Activated naive CD8-positive, alpha-beta T cell treated with anti-CD3 and anti-CD28 coated beads, Interleukin-2, amount 10 ng/mL, durations not matched to agents 7 days and 5 days (primary cell): Measurements from ENCODE around the gene SLC22A5. TPM values are rescaled to one million over a fixed set of nuclear protein-coding genes. Genes with fewer than 3 reads are reported as not detected.
"Not testable (repeated sequence)": the region's sequence is repeated elsewhere in the genome, so short reads cannot be mapped to it uniquely, and the experiment has no call there.

ENCODE experiments used
- ATAC-seq: fragments of 150-1000 bp; cut with Tn5 transposase; one replicate; pipeline ENCODE4 v1.10.0; 2021; ENCODE audit warnings: low read depth, moderate library complexity
- POLR2A ChIA-PET: fragments of 350-600 bp; sonication (Branson Sonifier 250); formaldehyde crosslinking; loops from one replicate; lab custom pipeline; 2021; ENCODE audit warnings: antibody characterized with exemption; lab: Charles Lee
- DNase-seq: peaks from one replicate; pipeline ENCODE4 v3.0.0; 2021
- H3K27ac Mint-ChIP-seq: one replicate; pipeline ENCODE4 v1.8.0; 2022; ENCODE audit warnings: mild to moderate bottlenecking, mixed read lengths
- H3K27me3 Mint-ChIP-seq: one replicate; pipeline ENCODE4 v1.8.0; 2022; ENCODE audit warnings: mild to moderate bottlenecking, moderate library complexity, mixed read lengths
- H3K36me3 Mint-ChIP-seq: one replicate; pipeline ENCODE4 v1.8.0; 2021; ENCODE audit warnings: mild to moderate bottlenecking, mixed read lengths
- H3K4me1 Mint-ChIP-seq: one replicate; pipeline ENCODE4 v1.8.0; 2021; ENCODE audit warnings: mixed read lengths
- H3K4me3 Mint-ChIP-seq: one replicate; pipeline ENCODE4 v1.8.0; 2022; ENCODE audit warnings: mild to moderate bottlenecking, moderate library complexity, mixed read lengths
- H3K9me3 Mint-ChIP-seq: one replicate; pipeline ENCODE4 v1.8.0; 2021; ENCODE audit warnings: mixed read lengths
- total RNA-seq, 2 experiments: library from RNA; stranded (reverse); gene quantifications; one replicate each; pipeline ENCODE4 v1.2.3, GENCODE V29; 2021

SLC22A5 gene
- total RNA-seq, 2 experiments from 2014 or later, result 5.1 to 6.0 TPM

DNA sequence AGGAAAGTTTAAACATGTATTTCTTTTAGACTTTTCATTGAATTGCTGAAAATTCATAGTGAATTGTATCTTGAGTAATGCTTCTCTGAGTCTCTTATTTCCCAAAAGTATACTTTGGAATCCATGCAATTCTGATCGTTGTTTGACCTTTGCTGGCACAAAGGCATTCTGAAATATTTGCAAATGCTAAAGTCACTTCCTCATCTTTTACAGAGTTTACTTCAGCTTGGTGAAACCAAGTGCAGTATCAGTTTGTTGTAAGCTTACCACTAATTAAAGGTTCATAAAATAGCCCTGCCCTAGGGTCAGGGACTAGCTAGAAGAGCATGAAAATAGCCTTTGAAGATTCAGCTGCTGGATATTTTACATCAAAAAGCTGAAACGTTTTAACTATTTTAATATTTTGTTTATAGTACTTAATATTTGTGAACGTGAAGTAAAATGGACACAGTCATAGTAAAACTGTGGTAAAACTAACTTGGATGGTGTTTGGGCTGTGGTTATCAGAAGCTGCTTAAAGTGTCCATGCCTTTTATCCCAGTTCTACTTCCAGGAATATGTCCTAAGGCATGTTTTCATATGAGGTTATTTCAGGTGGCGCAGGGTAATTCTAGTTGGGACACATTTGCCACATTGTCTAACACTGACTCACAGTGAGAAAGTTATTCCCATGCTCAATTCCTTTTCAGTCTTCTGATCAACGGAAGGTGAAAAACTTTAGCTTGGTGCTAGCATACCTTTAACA lies 45.3 kb downstream of the SLC22A5 start:
- no peaks in the 10 kb centered on the region for H3K27me3 Mint-ChIP-seq
- no peaks in the 10 kb centered on the region for H3K9me3 Mint-ChIP-seq
- peak overlapping the region; percentile 53 for H3K27ac Mint-ChIP-seq
- DNase-seq, result no peak
- H3K36me3 Mint-ChIP-seq, result peaks cover 36% of the 10 kb centered on the region
- H3K4me3 Mint-ChIP-seq, result peak overlapping the region; percentile 58
- POLR2A ChIA-PET, result interaction anchor here (1.0 to 3.2 kb wide), 10 partner anchors 10 to 82 kb away, joined by 3 to 28 read pairs (median 8); partner anchors contain the start of gene IRF1
- no peak for ATAC-seq
- H3K4me1 Mint-ChIP-seq, result peaks cover 59% of the 10 kb centered on the region

DNA sequence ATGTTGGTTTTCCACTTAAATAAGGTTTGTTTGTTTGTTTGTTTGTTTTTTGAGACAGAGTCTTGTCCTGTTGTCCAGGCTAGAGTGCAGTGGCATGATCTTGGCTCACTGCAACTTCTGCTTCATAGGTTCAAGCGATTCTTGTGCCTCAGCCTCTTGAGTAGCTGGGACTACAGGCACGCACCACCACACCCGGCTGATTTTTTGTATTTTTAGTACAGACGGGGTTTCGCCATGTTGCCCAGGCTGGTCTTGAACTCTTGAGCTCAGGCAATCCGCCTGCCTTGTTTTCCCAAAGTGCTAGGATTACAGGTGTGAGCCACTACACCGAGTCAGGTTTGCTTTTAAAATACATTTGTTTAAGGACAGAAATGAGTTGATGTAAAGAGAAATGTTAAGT lies 46.0 kb downstream of the SLC22A5 start:
- H3K27ac Mint-ChIP-seq, ATAC-seq, DNase-seq, H3K9me3 Mint-ChIP-seq, H3K4me3 Mint-ChIP-seq, H3K27me3 Mint-ChIP-seq: not testable (repeated sequence)
- Mint-ChIP-seq H3K36me3 (peaks cover 43% of the 10 kb centered on the region), H3K4me1 (peaks cover 66% of the 10 kb centered on the region)
- POLR2A ChIA-PET, result interaction anchor here (1.3 to 3.2 kb wide), 10 partner anchors 11 to 81 kb away, joined by 4 to 28 read pairs (median 8); partner anchors contain the start of gene IRF1

DNA sequence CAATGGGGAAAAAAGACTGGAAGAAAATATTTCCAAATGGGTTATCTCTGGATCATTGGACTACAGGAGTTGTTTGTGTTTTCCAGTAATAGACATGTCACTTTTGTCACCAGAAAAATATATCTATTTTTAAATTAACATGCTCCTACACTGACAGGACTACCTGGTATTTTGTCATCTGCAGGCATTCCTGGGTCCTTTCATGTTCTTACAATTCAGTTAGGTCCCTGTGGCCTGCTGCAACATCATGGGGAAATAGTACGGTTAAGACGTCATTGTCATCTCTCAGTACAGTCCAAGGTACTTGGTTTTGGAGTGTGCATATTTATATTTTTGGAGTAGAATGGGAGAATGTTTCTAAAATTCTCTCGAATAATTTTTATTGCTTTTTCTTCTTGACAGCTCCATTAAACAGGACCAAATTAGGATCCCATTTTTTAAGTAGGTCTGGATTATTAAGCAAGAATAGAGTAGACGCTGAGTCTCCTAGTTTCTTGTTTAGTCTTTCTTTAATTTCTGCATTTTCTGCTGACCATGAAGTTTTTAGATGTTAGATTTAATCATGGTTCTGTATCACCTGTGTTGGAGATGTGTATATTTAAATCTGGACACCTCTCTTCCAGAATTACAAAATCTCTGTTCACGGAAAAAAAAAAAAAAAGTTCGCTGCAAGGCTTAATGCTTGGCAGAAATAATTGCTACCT lies 46.9 kb downstream of the SLC22A5 start:
- Mint-ChIP-seq H3K27me3 (no peaks in the 10 kb centered on the region), H3K27ac (no peak overlapping the region), H3K36me3 (peaks cover 46% of the 10 kb centered on the region), H3K4me1 (peaks cover 74% of the 10 kb centered on the region), H3K9me3 (no peaks in the 10 kb centered on the region), H3K4me3 (no peak overlapping the region)
- no peak for DNase-seq
- ATAC-seq, result no peak
- POLR2A ChIA-PET, result interaction anchor here (0.8 to 3.2 kb wide), 10 partner anchors 9 to 83 kb away, joined by 3 to 28 read pairs (median 6); partner anchors contain the start of gene IRF1

DNA sequence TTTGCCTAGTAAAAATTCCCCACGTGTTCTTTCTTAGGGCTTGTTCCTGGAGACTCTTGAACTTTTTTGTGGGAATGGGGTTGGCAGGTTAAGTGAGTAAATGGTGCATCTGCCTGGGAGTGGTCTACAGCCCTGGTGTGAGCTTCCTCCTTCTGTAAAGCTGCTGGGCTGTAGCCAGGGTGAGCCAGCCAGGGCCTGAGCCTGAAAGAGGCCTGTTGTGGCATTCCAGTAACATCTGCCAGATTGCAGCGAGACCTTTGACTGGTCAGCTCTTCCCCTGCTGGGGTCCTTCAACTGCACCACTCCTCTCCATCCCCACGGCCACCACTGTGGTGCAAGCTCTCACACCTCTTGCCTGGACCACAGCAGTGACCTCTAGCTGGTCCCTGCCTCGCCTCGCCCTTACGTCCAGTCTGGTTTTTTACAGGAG lies 47.5 kb downstream of the SLC22A5 start:
- no peak for ATAC-seq
- Mint-ChIP-seq H3K4me1 (peaks cover 76% of the 10 kb centered on the region), H3K36me3 (peaks cover 47% of the 10 kb centered on the region), H3K27ac (peak overlapping the region; percentile 67), H3K9me3 (no peaks in the 10 kb centered on the region), H3K4me3 (no peak overlapping the region), H3K27me3 (no peaks in the 10 kb centered on the region)
- POLR2A ChIA-PET, result interaction anchor here (0.7 to 3.1 kb wide), 13 partner anchors 9 to 84 kb away, joined by 3 to 19 read pairs (median 4); partner anchors contain the start of gene IRF1
- no peak for DNase-seq

DNA sequence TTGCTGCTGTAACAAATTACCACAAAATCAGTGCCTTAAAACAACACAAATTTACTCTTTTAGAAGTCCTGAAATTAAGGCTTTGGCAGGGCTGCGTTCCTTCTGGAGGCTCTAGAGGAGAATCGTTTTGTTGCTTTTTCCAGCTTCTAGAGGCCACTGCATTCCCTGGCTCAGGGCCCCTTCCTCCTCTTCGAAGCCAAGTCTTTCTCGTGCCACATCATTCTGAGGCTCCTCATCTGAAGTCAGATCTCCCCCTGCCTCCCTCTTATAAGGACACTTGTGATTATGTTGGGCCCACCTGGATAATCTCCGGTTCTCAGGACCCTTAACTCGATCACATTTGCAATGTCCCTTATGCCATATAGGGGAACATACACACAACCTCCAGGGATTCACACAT lies 48.0 kb downstream of the SLC22A5 start:
- peak overlapping the region; percentile 67 for H3K27ac Mint-ChIP-seq
- no peaks in the 10 kb centered on the region for H3K27me3 Mint-ChIP-seq
- ATAC-seq (no peak), DNase-seq (no peak)
- H3K9me3 Mint-ChIP-seq, result no peaks in the 10 kb centered on the region
- no peak overlapping the region for H3K4me3 Mint-ChIP-seq
- POLR2A ChIA-PET, result interaction anchor here (0.7 to 3.1 kb wide), 13 partner anchors 8 to 83 kb away, joined by 3 to 19 read pairs (median 4); partner anchors contain the start of gene IRF1
- peaks cover 76% of the 10 kb centered on the region for H3K4me1 Mint-ChIP-seq
- peaks cover 46% of the 10 kb centered on the region for H3K36me3 Mint-ChIP-seq

DNA sequence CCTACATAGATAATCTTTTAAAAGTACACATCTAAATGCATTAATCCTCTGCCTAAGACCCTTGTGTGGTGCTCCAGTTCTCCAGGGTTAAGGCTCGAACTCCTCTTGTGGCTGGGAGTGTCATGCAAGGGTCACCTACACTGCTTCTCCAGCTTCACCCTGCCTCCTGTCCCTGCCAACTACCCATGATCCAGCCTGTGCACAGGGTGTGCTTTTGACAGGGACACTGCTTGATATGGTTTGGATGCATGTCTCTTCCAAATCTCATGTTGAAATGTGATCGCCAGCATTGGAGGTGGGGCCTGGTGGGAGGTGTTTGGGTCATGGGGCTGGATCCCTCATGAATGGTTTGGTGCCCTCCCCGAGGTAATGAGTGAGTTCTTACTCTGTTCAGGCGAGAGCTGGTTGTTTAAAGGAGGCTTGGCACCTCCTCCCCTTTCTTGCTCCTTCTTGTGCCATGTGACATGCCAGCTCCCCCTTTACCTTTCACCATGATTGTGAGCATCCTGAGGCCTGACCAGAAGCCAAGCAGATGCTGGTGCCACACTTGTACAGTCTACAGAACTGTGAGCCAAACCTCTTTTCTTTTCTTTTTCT lies 48.5 kb downstream of the SLC22A5 start:
- Mint-ChIP-seq H3K4me1 (peaks cover 79% of the 10 kb centered on the region), H3K27me3 (no peaks in the 10 kb centered on the region), H3K36me3 (peaks cover 50% of the 10 kb centered on the region), H3K9me3 (no peaks in the 10 kb centered on the region), H3K27ac (peak overlapping the region; percentile 67), H3K4me3 (no peak overlapping the region)
- POLR2A ChIA-PET, result interaction anchor here (0.7 to 3.1 kb wide), 12 partner anchors 8 to 83 kb away, joined by 3 to 19 read pairs (median 4); partner anchors contain the start of gene IRF1
- ATAC-seq (no peak), DNase-seq (no peak)

DNA sequence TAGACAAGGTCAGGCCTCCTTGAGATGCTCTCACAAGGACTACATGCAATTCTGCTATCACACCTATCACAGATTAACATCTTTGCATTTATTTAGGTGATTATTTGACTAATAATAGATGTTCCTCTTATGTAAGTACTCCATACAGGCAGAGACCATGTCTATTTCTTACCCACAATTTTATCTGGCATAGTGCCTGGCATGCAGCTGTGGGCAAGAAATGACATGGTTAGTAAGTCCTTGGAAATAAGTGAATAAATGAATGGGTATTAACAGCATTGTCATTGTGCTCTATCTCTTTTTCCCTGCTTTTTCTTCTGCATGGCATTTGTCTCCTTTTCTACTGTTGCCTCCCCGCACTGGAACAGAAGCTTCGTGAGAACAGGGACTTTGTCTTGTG lies 49.4 kb downstream of the SLC22A5 start:
- Mint-ChIP-seq H3K4me1 (peaks cover 76% of the 10 kb centered on the region), H3K36me3 (peaks cover 49% of the 10 kb centered on the region), H3K27me3 (no peaks in the 10 kb centered on the region), H3K9me3 (no peaks in the 10 kb centered on the region), H3K27ac (peak overlapping the region; percentile 94), H3K4me3 (no peak overlapping the region)
- DNase-seq (no peak), ATAC-seq (no peak)
- POLR2A ChIA-PET, result interaction anchor here (0.8 to 3.1 kb wide), 4 partner anchors 61 to 74 kb away, joined by 3 to 19 read pairs (median 6); partner anchors contain the start of gene IRF1

DNA sequence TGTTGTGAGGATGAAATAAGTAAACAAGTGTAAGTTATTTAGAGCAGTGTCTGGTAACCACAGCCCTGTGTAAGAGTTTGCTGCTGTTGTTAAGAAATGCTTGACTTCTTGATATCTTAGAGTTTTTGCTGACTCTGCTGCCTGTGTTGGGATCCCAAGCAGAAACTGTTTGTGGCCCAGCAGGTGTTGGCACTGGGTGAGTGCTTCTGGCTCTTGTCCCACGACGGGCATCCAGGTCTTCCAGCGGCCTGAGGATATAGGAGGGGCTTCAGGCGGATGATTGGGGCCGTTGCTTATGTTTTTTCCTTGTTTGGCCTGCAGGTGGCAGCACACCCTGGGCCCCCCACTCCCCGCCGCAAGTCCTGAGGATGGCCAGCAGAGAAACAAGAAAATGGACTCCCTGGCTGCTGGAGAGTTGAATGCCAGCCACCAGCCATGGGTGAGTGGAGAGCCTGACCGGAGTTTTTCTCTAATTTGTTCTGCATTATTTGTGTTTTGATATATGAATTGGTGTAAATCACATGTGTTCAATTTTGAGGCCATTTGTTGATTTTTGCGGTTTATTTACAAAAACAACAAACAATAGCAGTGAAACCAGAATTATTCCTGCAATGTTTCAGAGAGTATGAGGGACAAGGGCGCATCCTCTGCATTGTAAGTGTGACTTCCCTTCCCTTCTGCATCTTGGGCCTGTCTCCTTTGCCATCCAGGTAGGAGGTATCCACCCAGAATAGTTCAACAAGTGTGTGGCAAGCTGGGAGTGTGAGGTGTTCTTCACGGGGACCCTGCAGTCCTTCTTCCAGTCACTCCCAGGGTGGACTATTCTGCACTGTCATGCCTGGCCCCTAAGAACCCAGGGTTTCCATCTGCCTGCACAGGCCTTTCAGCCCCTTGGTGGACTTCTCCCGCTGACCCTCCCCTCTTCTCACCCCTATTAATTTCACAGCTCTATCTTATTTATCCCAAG lies 50.3 kb downstream of the SLC22A5 start:
- Mint-ChIP-seq H3K4me3 (peak overlapping the region; percentile 76), H3K9me3 (no peaks in the 10 kb centered on the region), H3K27me3 (no peaks in the 10 kb centered on the region), H3K27ac (peak overlapping the region; percentile 94), H3K36me3 (peaks cover 48% of the 10 kb centered on the region), H3K4me1 (peaks cover 78% of the 10 kb centered on the region)
- ATAC-seq, result peak; percentile 55
- peak; percentile 76 for DNase-seq
- POLR2A ChIA-PET, result interaction anchor here (0.8 to 3.1 kb wide), 17 partner anchors 9 to 81 kb away, joined by 3 to 46 read pairs (median 4); partner anchors contain the start of gene IRF1

DNA sequence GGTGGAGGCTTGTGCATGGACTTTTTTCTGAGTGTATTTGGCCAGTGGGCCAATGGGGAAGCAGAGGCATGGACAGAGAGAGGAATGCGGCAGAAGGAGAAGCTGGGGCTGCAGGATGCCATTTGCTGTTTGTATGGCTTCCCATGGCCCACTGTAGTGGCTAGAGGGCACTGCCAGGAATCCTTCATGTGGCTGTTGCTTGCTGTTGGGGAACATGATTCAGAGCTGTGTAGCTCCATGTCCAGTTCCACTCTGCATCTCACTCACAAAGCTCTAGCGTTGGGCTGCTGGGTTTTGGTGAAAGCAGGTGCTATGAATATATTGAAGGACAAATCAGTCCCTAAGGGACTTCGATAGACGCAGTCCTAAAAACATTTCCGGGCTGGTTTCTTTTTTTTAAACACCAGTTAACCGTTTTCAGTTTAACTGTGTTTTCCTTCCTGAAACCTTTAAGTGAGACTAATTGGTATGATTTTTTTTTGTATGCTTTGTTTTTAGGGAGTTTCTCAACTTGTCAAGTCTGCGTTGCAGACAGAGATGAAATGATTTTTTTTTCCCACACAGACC lies 51.3 kb downstream of the SLC22A5 start:
- DNase-seq (no peak), ATAC-seq (no peak)
- Mint-ChIP-seq H3K4me3 (peak overlapping the region; percentile 76), H3K27ac (peak overlapping the region; percentile 94), H3K36me3 (peaks cover 51% of the 10 kb centered on the region), H3K27me3 (no peaks in the 10 kb centered on the region), H3K9me3 (no peaks in the 10 kb centered on the region), H3K4me1 (peaks cover 82% of the 10 kb centered on the region)
- POLR2A ChIA-PET, result interaction anchor here (0.8 to 1.7 kb wide), 16 partner anchors 10 to 80 kb away, joined by 3 to 46 read pairs (median 4); partner anchors contain the start of gene IRF1

DNA sequence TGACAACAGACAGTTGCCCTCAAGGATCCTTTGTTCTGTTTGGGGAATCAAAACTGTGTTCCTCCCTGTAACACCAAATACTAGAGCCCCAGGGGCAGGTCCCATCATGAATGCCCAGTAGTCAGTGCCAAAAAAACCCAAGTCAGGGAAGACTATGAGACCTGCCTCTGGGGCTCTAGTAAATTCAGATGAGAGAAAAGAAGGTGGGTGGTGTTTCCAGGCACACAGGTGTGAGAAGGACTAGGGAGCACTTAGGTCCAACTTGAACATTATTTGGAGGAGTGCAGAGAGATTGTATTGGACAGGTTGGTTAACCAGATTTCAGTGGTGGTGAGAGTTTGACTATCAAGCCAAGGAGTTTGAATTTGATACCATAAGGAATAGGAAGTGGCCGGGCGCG lies 52.0 kb downstream of the SLC22A5 start:
- Mint-ChIP-seq H3K27ac (peak overlapping the region; percentile 94), H3K36me3 (peaks cover 51% of the 10 kb centered on the region), H3K4me3 (peak overlapping the region; percentile 76), H3K9me3 (no peaks in the 10 kb centered on the region), H3K27me3 (no peaks in the 10 kb centered on the region), H3K4me1 (peaks cover 85% of the 10 kb centered on the region)
- POLR2A ChIA-PET, result interaction anchor here (1.5 to 7.1 kb wide), 3 partner anchors 11 to 75 kb away, joined by 18 to 211 read pairs (median 23); partner anchors contain the start of gene IRF1
- DNase-seq (no peak), ATAC-seq (no peak)

DNA sequence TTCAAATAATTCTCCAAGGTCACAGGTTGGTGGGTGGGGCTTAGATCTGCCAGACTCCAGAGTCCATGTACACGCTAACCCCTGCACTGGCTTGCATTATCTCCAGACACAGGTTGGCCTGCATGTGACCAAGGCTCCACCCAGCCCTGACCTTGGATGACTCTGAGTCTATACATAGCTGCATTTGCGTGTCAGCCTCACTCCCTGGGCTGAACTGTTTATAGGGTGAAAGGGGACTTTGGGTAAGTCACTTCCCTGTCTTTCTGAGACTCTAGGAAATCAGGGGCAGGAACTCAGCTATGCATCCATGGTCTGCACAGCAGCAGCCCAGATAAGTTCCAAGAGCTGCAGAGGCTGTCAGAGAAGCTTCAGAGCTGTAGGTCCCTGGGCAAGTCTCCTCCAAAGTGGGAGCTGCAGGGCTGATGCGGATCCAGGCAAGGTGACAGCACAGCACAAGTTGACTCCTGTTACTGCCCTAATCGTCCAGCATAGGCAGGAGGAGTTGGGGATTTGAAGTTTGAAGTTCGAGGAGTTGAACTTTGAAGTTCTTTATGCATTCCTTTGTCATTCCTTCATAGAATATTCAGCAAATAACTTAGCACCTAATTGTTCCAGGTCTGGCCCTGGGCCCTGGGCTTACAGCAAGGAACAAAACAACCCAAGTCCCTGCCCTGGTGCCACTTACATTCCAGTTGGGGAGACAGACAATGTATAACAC lies 53.4 kb downstream of the SLC22A5 start:
- Mint-ChIP-seq H3K9me3 (no peaks in the 10 kb centered on the region), H3K27ac (peak overlapping the region; percentile 84), H3K27me3 (no peaks in the 10 kb centered on the region), H3K4me1 (peaks cover 86% of the 10 kb centered on the region), H3K36me3 (peaks cover 43% of the 10 kb centered on the region), H3K4me3 (peak overlapping the region; percentile 60)
- DNase-seq, result no peak
- ATAC-seq, result no peak
- POLR2A ChIA-PET, result interaction anchor here (0.8 to 8.0 kb wide), 9 partner anchors 9 to 73 kb away, joined by 3 to 211 read pairs (median 70); partner anchors contain the start of gene IRF1
